ENCODE data around the gene ZBTB20. TPM values are rescaled to one million over a fixed set of nuclear protein-coding genes. Genes with fewer than 3 reads are reported as not detected.
A peak's percentile ranks its signal among the peaks of the same experiment; 100 is the strongest.

The ZBTB20 gene
- polyA plus RNA-seq, 1 of the 3 experiments (the other 2 are of a cell fraction) = 0.43 TPM

GRCh38 chr3:114764056-114764492, 383.0 kb downstream of the ZBTB20 start:
- Histone ChIP-seq H3K79me2 (ENCODE audit: insufficient read depth) (no peaks in the 10 kb centered on the region), H3K4me3 (ENCODE audit: low read depth in 2 of 2, low read length in 1 of 2) (no peak overlapping the region), H3F3A (replicated peaks; ENCODE audit: insufficient read depth) (no peaks in the 10 kb centered on the region), H3K9ac (no peak overlapping the region), H3K36me3 (replicated peaks in 1 of 2; ENCODE audit: control insufficient read depth in 1 of 2, insufficient read depth in 2 of 2, low read length in 1 of 2) (no peaks in the 10 kb centered on the region), H2AFZ (ENCODE audit: low read depth) (no peak overlapping the region), H3K27ac (ENCODE audit: low read depth in 2 of 2, low read length in 1 of 2) (no peak overlapping the region; a peak in 1 of 4 replicates), H3K9me2 (no peaks in the 10 kb centered on the region), H3K4me2 (no peak overlapping the region), H3K27me3 (ENCODE audit: insufficient read depth) (no peaks in the 10 kb centered on the region), H4K20me1 (ENCODE audit: insufficient read depth) (no peaks in the 10 kb centered on the region), H3K4me1 (ENCODE audit: control insufficient read depth in 1 of 2, insufficient read depth in 2 of 2, low read depth in 1 of 2, low read length in 1 of 2) (no peaks in the 10 kb centered on the region; a peak in 2 of 4 replicates), H3K9me3 (no peaks in the 10 kb centered on the region)
- TF ChIP-seq FOXJ3 (CRISPR knock-in tag; IDR thresholded peaks at IDR 0.05) = no peak
- TF ChIP-seq YY1 (IDR thresholded peaks at IDR 0.05; ENCODE audit: low read depth) = no peak
- peak; percentile 18; the same call in 1 of the 2 replicates for TF ChIP-seq FOSL2 (IDR thresholded peaks at IDR 0.05; ENCODE audit: borderline replicate concordance, low read depth)
- TF ChIP-seq IRF3 (IDR thresholded peaks at IDR 0.05; ENCODE audit: low read depth, low read length) = no peak
- no peak for TF ChIP-seq TAF1 (IDR thresholded peaks at IDR 0.05; ENCODE audit: borderline replicate concordance, low read depth, low read length)
- TF ChIP-seq SIN3A (IDR thresholded peaks at IDR 0.05; ENCODE audit: borderline replicate concordance, low read depth, low read length) = no peak
- TF ChIP-seq RXRA (IDR thresholded peaks at IDR 0.05; ENCODE audit: borderline replicate concordance, low read depth) = no peak
- no peak for TF ChIP-seq EZH2phosphoT487 (IDR thresholded peaks at IDR 0.05; ENCODE audit: borderline replicate concordance, low read depth)
- TF ChIP-seq TEAD4 (IDR thresholded peaks at IDR 0.05; ENCODE audit: borderline replicate concordance, insufficient read depth) = no peak
- CTCF ChIA-PET = no interaction called here
- 65% methylated on average over 4 of the region's 4 CpGs for WGBS (ENCODE audit: low lambda C conversion rate)
- no peak for DNase-seq
- POLR2A ChIA-PET = no interaction called here

DNA sequence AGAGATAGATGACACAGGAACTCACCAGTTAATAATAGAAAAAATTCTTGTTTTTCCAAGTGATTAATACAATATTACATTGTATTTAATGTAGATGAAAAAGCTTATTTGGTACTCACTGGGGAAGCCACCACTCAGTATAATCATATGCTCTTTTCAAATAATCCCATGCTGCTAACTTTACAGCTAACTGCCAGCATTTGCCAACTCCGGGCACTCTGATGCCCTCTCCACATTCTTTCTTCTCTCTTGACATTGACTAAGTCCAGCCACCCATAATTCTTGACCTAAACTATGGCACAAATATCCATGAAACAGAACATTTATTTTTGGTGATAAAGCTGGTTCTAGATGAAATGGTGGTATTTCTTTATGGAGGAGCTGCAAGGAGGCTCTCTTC, 384.9 kb downstream of the ZBTB20 start:
- H3K27me3 ChIP-seq (ENCODE audit: insufficient read depth) = no peaks in the 10 kb centered on the region
- DNase-seq = no peak
- WGBS (ENCODE audit: low lambda C conversion rate) = 85% methylated on average over 1 of the region's 1 CpG
- no peaks in the 10 kb centered on the region for H4K20me1 ChIP-seq (ENCODE audit: insufficient read depth)
- H3K4me2 ChIP-seq = no peak overlapping the region
- TF ChIP-seq TCF12 (IDR thresholded peaks at IDR 0.05) (0 out of 2 replicates have a peak, but pooled peaks have one; percentile 7), RAD21 (IDR thresholded peaks at IDR 0.05; ENCODE audit: low read length) (no peak)
- peaks cover 3 to 10% of the 10 kb centered on the region in 2 experiments; a peak in 2 of 4 replicates for H3K4me1 ChIP-seq (ENCODE audit: control insufficient read depth in 1 of 2, insufficient read depth in 2 of 2, low read depth in 1 of 2, low read length in 1 of 2)
- H3F3A ChIP-seq (replicated peaks; ENCODE audit: insufficient read depth) = no peaks in the 10 kb centered on the region
- H3K9me2 ChIP-seq = no peaks in the 10 kb centered on the region
- no peak overlapping the region for H3K9ac ChIP-seq
- H2AFZ ChIP-seq (ENCODE audit: low read depth) = no peak overlapping the region
- H3K36me3 ChIP-seq (replicated peaks in 1 of 2; ENCODE audit: control insufficient read depth in 1 of 2, insufficient read depth in 2 of 2, low read length in 1 of 2) = no peaks in the 10 kb centered on the region
- H3K4me3 ChIP-seq (ENCODE audit: low read depth in 2 of 2, low read length in 1 of 2) = no peak overlapping the region
- ChIA-PET POLR2A (no interaction called here), CTCF (no interaction called here)
- no peaks in the 10 kb centered on the region for H3K79me2 ChIP-seq (ENCODE audit: insufficient read depth)
- no peaks in the 10 kb centered on the region for H3K9me3 ChIP-seq
- no peak overlapping the region for H3K27ac ChIP-seq (ENCODE audit: low read depth in 2 of 2, low read length in 1 of 2)

- Histone ChIP-seq H3K9me2 (no peaks in the 10 kb centered on the region), H3K4me1 (ENCODE audit: control insufficient read depth in 1 of 2, insufficient read depth in 2 of 2, low read depth in 1 of 2, low read length in 1 of 2) (peaks cover 5 to 10% of the 10 kb centered on the region in 2 experiments; a peak in 2 of 4 replicates), H3K27me3 (ENCODE audit: insufficient read depth) (no peaks in the 10 kb centered on the region), H3K9ac (no peak overlapping the region), H3K36me3 (replicated peaks in 1 of 2; ENCODE audit: control insufficient read depth in 1 of 2, insufficient read depth in 2 of 2, low read length in 1 of 2) (no peaks in the 10 kb centered on the region), H3K4me3 (ENCODE audit: low read depth in 2 of 2, low read length in 1 of 2) (no peak overlapping the region), H4K20me1 (ENCODE audit: insufficient read depth) (no peaks in the 10 kb centered on the region), H3K4me2 (no peak overlapping the region), H3K79me2 (ENCODE audit: insufficient read depth) (no peaks in the 10 kb centered on the region), H3K9me3 (no peaks in the 10 kb centered on the region), H2AFZ (ENCODE audit: low read depth) (no peak overlapping the region), H3F3A (replicated peaks; ENCODE audit: insufficient read depth) (no peaks in the 10 kb centered on the region), H3K27ac (ENCODE audit: low read depth in 2 of 2, low read length in 1 of 2) (no peak overlapping the region; a peak in 1 of 4 replicates)
- ChIA-PET CTCF (interaction anchor here (0.6 kb wide), 1 partner anchor 376 kb away, joined by 3 read pairs; no protein-coding TSS in a partner anchor), POLR2A (no interaction called here)
- DNase-seq = no peak
- no peak for TF ChIP-seq TCF12 (IDR thresholded peaks at IDR 0.05)
- no peak for TF ChIP-seq TAF1 (IDR thresholded peaks at IDR 0.05; ENCODE audit: borderline replicate concordance, low read depth, low read length)
- TF ChIP-seq SMC3 (IDR thresholded peaks at IDR 0.05; ENCODE audit: low read depth, low read length) = no peak
- TF ChIP-seq EP300 (IDR thresholded peaks at IDR 0.05; ENCODE audit: borderline replicate concordance in 1 of 2, low read depth in 1 of 2, low read length in 1 of 2) = no peak
- no peak for TF ChIP-seq FOXJ3 (CRISPR knock-in tag; IDR thresholded peaks at IDR 0.05)
- TF ChIP-seq GATA2 (CRISPR knock-in tag; IDR thresholded peaks at IDR 0.05) = no peak
- TF ChIP-seq NFIC (IDR thresholded peaks at IDR 0.05; ENCODE audit: borderline replicate concordance) = no peak
- TF ChIP-seq, protein P1, sequence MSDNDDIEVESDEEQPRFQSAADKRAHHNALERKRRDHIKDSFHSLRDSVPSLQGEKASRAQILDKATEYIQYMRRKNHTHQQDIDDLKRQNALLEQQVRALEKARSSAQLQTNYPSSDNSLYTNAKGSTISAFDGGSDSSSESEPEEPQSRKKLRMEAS (IDR thresholded peaks at IDR 0.05; ENCODE audit: low read depth) = no peak
- no peak for TF ChIP-seq MXI1 (IDR thresholded peaks at IDR 0.05; ENCODE audit: low read depth, low read length)
- no peak for TF ChIP-seq YY1 (IDR thresholded peaks at IDR 0.05; ENCODE audit: low read depth)
- TF ChIP-seq FOXM1 (IDR thresholded peaks at IDR 0.05; ENCODE audit: low read depth) = no peak
- no peak for TF ChIP-seq FOSL2 (IDR thresholded peaks at IDR 0.05; ENCODE audit: borderline replicate concordance, low read depth)
- TF ChIP-seq POLR2AphosphoS5 (IDR thresholded peaks at IDR 0.05; ENCODE audit: low read depth, low read length) = no peak
- TF ChIP-seq MEF2A (IDR thresholded peaks at IDR 0.05; ENCODE audit: borderline replicate concordance, low read depth) = no peak
- no peak for TF ChIP-seq CHD2 (IDR thresholded peaks at IDR 0.05; ENCODE audit: low read length, partially characterized antibody)
- no peak for TF ChIP-seq EZH2phosphoT487 (IDR thresholded peaks at IDR 0.05; ENCODE audit: borderline replicate concordance, low read depth)
- no peak for TF ChIP-seq RXRA (IDR thresholded peaks at IDR 0.05; ENCODE audit: borderline replicate concordance, low read depth)
Observed at GRCh38 chr3:114760679-114761078, 386.4 kb downstream of the ZBTB20 start.

All from SK-N-SH (cell line).